ENCODE results near the gene S100A5.
"Not testable (repeated sequence)": the region's sequence is repeated elsewhere in the genome, so short reads cannot be mapped to it uniquely, and the experiment has no call there.

DNA sequence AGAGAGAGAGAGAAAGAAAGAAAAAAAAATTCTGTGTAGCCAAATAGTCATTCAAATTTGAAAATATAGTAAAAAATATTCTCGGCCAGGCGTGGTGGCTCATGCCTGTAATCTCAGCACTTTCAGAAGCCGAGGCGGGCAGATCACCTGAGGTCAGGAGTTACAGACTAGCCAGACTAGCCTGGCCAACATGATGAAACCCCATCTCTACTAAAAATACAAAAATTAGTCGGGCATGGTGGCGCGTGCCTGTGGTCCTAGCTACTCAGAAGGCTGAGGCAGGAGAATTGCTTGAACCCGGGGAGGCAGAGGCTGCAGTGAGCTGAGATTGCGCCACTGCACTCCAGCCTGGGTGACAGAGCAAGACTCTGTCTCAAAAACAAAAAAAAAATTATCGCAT, 47.3 kb upstream of the S100A5 start:
- TF ChIP-seq, protein P1, sequence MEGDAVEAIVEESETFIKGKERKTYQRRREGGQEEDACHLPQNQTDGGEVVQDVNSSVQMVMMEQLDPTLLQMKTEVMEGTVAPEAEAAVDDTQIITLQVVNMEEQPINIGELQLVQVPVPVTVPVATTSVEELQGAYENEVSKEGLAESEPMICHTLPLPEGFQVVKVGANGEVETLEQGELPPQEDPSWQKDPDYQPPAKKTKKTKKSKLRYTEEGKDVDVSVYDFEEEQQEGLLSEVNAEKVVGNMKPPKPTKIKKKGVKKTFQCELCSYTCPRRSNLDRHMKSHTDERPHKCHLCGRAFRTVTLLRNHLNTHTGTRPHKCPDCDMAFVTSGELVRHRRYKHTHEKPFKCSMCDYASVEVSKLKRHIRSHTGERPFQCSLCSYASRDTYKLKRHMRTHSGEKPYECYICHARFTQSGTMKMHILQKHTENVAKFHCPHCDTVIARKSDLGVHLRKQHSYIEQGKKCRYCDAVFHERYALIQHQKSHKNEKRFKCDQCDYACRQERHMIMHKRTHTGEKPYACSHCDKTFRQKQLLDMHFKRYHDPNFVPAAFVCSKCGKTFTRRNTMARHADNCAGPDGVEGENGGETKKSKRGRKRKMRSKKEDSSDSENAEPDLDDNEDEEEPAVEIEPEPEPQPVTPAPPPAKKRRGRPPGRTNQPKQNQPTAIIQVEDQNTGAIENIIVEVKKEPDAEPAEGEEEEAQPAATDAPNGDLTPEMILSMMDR (IDR thresholded peaks at IDR 0.05) = not testable (repeated sequence)
- TF ChIP-seq POLR2A, POLR2AphosphoS5 (IDR thresholded peaks at IDR 0.05): not testable (repeated sequence)

All from breast epithelium (tissue), 3 donors.